Limb (tissue), 2 donors: ENCODE results near the gene SYTL3.
"Not testable (repeated sequence)": the region's sequence is repeated elsewhere in the genome, so short reads cannot be mapped to it uniquely, and the experiment has no call there.

Source experiments
- DNase-seq, 2 donors: peaks; one replicate each; pipeline ENCODE4 v3.0.0-alpha.2; 2016; ENCODE audit errors: extremely low spot score in 2 of 2

The SYTL3 gene

GRCh38 chr6:158649289-158650143, at the start of gene SYTL3:
Gene SYTL3, plus strand, starts transcription at chr6:158650054. Its CDS starts 13,215 bp downstream, at chr6:158663269.
- no peak for DNase-seq

- no peak for DNase-seq
Observed at GRCh38 chr6:158603261-158604047, 46.4 kb upstream of the SYTL3 start.

- DNase-seq = no peak
Observed at GRCh38 chr6:158604048-158604406, 45.8 kb upstream of the SYTL3 start.

GRCh38 chr6:158605266-158605878, 44.5 kb upstream of the SYTL3 start:
- peak; percentile 65 to 79 for DNase-seq

- DNase-seq = not testable (repeated sequence)
Observed at GRCh38 chr6:158606011-158606410, 43.8 kb upstream of the SYTL3 start.

DNA sequence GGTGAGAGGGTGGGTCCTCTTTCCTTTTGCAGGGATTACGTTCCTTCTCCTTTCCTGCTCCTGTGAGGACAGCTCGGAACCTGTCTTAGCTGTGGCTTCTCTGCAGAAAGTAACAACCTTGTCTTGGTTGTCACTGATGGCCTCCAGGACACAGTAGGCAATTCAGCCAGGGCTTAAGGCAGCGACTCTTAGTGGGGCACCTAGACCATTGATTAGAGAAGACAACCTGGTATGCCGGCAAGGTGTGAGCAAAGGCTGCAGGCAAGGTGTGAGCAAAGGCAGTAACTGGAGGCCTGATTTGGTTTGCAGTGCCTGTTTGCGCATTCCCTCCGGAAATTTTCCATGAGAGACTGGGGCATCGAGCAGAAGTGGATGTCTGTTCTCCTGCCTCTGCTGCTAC, 42.9 kb upstream of the SYTL3 start:
- DNase-seq = no peak

- no peak for DNase-seq
Observed at GRCh38 chr6:158607411-158608170, 42.3 kb upstream of the SYTL3 start.

DNA sequence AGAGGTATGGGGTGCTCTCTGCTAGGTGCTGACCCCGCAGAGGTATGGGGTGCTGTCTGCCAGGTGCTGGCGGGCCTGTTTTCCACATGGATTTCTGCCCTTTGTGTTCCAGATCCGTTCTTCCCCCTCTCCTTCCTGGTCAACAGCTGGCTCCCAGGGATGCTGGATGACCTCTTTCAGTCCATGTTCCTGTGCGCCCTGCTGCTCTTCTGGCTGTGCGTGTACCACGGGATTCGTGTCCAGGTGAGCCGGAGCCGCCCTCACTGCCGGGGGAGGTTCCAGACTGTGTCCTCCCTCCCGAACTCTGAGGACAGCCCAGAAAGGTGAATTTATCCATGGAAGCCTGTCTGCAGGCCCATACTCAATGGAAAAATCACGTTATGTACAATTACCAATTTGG, 41.6 kb upstream of the SYTL3 start:
- no peak for DNase-seq

DNA sequence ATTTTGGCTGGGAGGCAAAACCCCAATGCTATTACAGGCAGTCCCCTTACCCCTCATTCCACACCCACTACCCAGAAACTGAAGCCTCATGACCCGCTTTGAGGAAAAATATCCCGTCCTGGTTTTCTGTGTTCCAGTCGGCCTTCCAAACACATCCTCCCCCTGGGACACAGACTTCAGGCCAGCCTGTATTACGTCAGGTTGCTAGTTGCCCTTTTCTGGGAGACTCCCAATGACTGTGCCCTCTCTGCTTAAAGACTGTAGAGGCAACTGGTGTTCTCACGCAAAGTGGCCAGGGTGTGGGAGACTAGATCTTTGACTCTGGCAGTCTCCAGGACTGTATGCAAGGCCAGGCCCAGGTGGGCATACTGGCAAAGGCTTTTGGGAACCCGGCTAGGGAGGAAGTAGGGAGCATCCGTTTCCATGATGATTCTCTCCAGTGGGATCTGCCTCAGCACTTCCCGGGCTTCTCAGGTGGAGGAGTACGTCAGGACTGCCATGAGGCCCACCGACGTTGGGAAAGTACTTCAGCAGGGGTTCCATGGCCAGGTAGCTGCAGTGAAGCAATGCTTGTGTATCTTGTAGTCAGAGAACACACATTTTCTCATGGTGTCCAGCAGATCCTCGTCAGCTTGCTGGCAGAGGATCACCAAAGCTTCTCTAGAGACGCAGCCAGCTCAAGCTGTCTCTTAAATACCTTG, 40.2 kb upstream of the SYTL3 start:
- no peak for DNase-seq

- no peak for DNase-seq
Observed at GRCh38 chr6:158610319-158610968, 39.4 kb upstream of the SYTL3 start.

DNA sequence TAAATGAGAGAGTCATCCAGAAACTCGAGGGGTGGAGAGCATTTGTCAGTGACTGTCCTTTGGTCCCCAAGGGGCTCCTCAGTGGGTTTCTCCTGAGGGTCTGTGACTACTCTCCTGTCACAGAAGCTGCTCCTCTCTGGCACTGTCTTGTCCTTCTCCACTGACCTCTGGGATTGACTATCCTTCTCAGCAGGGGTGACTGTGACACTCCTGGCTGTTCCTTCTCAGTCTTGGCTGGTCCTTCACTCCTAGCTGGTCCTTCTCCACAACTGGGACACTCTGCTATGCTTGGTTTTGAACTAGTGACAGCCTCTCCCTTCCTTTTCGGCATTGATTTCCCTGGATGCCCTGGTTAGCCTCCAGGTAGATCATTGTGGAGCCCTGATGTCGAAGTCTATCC, 38.8 kb upstream of the SYTL3 start:
- no peak for DNase-seq

DNA sequence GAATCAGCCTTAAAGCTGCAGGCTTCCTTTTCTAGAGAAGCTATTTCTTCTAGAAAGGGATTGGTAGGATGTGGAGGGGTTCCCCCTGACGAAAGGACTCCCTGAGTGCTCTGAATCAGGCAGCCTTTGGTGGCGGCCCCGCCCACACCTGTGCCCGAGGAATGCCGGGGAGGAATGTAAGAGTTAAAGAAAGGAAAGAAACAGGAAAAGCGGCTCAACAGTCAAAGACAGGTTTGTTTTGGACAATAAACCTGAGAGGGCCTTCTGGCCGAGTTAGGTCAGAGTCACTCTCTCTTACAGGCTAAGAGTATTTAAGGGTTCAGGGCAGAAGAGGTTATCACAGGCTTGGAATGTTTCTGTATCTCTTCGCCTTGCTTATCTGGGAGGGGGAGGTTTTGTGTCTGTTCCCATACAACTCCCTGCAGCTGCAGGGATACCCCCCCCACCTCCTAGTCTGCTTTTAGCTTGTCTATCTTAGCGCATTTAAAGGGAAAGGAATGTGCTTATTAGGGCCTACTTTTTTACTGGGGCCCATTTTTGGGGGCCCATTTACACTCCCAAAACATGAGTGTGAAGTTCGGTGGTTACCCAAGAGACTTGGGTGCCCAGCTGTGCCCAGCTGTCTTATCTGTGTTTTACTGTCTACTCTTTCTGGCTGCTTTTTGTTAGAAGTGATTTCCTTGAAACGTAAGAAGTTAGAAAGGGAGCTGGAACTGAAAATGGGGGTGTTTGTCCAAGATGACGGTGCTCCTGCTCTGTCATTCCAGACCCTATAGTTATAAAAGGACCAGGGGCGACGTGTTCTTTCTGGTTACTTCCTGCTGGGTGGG, 38.1 kb upstream of the SYTL3 start:
- DNase-seq = no peak

GRCh38 chr6:158614606-158615005, 35.2 kb upstream of the SYTL3 start:
- DNase-seq = not testable (repeated sequence)

- not testable (repeated sequence) for DNase-seq
Observed at GRCh38 chr6:158618289-158618688, 31.6 kb upstream of the SYTL3 start.

DNA sequence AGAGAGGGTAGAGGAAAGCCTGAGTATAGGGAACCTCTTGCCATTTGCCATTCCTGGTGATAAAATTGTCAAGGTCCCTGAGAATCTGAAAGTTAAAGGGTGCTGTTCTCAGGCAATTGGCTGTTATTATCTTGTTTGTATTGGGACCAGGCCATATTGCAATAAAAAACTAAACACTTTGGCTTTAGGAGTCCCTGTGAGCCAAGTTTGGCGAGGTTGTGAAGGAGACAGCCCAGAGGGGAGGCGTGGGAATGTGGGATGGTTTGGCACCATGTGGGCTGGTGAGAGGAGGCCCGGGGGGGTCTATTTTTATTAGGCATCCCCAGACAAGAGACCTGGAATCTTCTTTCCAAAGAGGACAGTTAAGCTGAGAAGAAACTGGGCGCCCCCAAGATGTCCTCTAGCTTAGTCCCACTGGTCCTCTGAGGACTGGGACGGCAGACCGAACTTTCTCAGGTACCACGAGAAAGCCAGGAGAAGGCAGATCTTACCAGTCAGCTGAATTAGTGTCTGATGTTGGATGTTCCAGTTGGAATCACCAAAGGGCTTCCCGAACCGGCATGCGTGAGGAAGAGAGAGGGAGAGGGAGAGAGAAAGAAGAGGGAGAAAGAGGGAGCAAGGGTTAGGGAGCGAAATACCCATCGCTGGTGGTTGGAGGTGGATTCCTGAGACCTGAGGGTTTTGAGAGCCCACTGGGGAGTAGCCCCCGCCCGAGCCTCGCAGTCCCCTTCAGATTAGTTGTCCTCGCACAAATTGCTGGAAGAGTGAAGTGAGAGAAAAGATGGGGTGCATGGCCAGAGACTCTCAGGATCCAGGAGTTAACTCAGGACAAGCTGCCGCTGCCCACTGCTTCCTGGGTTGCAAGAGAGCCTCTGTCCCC, 29.7 kb upstream of the SYTL3 start:
- peak in 1 of 2 donors; percentile 13 for DNase-seq

DNA sequence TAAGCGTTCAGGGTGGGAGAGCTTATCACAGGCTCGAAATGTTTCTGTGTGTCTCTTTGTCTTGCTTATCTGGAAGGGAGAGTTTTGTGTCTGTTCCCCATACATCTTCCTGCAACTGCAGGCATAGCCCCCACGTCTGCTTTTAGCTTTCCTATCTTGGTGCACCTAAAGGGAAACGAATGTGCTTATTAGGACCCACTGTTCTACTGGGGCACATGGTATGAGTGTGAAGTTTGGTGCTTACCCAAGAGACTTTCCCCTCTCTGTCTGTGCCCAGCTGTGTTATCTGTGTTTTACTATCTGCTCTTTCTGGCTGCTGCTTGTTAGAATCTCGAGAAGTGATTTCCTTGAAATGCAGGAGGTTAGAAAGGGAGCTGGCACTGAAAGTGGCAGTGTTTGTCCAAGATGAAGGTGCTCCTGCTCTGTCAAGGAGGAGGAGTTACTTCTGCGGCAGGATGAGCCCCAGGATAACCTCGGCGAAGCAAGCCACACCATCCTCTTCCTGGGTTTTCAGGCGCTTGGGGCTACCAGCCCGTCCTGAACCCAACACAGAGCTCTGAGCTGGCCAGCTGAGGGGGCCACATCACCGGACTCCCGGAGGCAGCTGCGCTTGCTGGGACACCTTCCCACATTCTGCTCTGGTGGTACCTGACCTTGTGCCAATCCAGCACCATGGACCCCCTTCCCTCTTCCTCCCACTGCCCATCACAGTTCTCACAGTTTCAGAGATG, 28.7 kb upstream of the SYTL3 start:
- no peak for DNase-seq

DNA sequence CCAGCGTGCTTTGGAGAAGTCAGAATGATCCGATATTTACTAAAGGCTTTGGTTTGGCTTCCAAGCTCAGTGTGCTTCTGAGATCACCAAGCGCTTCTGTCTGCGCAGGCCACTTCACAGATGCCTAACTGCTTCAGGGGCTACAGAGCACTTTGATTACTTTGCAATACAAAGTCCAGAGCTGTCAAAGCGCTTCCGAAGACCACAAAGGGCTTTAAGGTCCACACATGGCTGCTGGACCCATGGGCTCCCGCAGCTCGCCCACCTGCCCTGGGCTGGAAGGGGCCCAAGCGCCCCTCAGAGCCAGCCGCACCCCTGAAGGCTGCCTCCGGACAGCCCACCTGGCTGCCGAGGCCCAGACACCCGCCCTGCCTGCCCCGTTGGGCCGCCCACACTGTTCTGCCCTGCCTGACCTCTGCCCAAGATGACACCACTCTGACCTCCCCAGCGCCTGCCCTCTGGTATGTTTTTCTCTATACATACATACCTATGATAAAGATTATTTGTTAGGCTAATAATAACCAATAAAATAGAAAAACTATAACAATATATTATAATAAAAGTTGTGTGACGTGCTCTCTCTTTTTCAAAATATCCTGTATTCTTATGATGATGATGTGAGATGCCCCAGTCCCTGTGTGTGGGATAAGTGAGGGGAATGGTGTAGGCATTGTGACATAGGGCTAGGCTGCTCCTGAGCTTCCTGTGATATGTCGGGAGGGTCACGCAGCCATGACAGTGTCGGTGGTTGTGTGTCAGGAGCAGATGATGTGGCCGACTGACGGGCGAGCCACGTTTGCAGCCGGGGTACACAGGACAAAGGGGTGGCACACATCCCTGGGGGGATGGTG, 27.9 kb upstream of the SYTL3 start:
- DNase-seq = peak in 1 of 2 donors; percentile 18
